Thyroid gland (tissue), 4 donors: ENCODE data around the gene GSTO2.

Source experiments
- CTCF ChIP-seq, 6 experiments: fragments of 200-600 bp in 3 of 6; fragments of 450-650 bp in 3 of 6; sonication (generic) in 3 of 6; IDR thresholded peaks; one replicate each; pipeline ENCODE4 v1.5.1; 2016 to 2019; ENCODE audit warnings: antibody characterized with exemption in 6 of 6, mild to moderate bottlenecking in 2 of 6, inconsistent platforms in 1 of 6, moderate library complexity in 1 of 6
- POLR2A ChIP-seq, 2 donors: fragments of 450-650 bp; IDR thresholded peaks; one replicate each; pipeline ENCODE4 v1.6.1; 2017; ENCODE audit warnings: antibody characterized with exemption in 2 of 2, mild to moderate bottlenecking in 2 of 2, moderate library complexity in 1 of 2

GRCh38 chr10:104323760-104324201 lies 54.8 kb downstream of the GSTO2 start:
- TF ChIP-seq CTCF (IDR thresholded peaks at IDR 0.05) (no peak), POLR2A (IDR thresholded peaks at IDR 0.05) (no peak)
